NCI-H345 treated with DMSO at 0.1 percent for 48 hours (cell line): Measurements from ENCODE around the gene VSIG4.

ENCODE experiments used
- DNase-seq: peaks from one replicate; lab custom pipeline; 2025; ENCODE audit not compliant: unreplicated experiment; lab: John Stamatoyannopoulos, UW

VSIG4 gene

DNA sequence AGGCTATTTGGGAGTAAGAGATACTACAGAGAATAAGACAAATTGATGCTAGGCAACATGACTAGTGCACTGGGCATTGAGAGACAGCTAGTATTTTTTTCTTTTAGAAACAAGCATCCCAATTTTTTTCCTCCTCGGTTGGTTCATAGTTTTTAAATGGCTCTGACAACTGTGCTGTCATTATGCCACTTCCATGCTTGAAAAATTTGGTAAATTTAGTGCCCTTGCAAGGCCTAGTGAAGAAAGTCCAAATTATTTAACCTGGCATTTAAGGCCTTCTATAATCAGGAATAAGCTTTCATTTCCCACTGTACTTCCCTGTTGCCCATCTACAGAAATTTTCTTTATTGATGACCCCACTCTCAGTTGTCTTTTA lies 15.8 kb downstream of the VSIG4 start:
- no peak for DNase-seq

DNA sequence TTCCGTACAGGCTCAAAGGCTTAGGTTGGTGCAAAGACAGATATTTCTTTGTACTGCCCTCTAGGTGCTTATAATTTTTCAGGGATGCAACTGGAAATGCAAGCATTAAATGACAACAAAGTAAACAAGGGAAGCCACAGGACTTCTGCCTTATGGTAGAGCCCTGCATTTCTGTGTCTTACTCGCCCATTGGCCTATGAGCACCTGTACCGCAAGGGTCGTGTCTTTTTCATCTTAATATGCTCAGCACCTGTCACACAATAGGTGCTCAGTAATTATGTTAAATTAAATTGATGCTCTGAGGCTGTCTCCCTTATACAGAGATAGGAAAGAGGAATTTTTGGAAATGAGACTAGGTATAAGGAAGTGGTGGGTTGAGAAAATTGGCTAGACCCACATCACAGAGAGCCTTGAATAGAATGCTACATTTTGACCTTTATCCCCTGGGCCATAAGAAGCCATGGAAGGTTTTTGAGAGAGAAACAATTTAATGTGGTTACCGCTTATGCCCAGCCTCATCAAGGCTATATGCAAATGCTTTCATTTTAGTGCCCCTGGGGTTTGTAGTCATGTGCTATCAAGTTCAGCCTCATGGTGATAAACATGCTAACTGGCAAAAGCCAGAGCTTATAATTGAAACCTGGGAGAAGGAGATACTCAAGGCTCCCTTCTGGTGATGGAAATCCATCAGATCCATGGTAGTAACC lies 16.3 kb downstream of the VSIG4 start:
- DNase-seq, result no peak

DNA sequence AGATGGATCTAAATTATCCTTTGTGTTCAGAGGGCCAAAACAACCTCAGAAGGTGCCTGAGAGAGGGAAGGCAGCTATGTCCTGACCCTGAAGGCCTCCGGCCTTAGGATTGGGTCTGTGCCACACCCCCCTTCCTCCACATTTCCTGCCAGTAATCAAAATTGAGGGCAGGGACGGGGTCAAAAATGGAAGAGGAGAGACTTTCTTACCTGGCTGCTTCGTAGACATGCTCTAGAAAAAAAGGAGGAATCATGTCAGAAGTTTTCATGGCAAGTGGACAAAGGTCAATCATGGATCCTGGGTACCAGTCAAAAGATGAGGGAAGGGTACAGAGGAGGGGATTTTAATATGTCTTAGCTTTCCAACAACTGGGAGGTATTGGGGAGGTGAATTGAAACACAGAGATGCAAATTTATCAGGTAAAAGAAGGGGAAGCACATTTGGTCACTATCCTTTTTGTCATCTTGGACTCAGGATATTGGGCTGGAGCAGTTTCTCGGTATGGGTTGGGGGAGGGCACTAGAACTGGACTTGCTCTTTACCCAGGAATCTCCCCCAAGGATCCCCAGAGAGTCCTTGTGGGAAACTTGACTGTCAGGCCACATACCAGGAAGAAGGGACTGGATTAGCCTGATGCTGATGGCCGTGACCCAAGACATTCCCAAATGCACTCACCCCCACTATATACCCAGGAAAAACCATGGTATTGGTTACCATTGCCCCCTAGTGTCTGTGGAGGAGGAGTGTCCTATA lies 17.1 kb downstream of the VSIG4 start:
- no peak for DNase-seq

DNA sequence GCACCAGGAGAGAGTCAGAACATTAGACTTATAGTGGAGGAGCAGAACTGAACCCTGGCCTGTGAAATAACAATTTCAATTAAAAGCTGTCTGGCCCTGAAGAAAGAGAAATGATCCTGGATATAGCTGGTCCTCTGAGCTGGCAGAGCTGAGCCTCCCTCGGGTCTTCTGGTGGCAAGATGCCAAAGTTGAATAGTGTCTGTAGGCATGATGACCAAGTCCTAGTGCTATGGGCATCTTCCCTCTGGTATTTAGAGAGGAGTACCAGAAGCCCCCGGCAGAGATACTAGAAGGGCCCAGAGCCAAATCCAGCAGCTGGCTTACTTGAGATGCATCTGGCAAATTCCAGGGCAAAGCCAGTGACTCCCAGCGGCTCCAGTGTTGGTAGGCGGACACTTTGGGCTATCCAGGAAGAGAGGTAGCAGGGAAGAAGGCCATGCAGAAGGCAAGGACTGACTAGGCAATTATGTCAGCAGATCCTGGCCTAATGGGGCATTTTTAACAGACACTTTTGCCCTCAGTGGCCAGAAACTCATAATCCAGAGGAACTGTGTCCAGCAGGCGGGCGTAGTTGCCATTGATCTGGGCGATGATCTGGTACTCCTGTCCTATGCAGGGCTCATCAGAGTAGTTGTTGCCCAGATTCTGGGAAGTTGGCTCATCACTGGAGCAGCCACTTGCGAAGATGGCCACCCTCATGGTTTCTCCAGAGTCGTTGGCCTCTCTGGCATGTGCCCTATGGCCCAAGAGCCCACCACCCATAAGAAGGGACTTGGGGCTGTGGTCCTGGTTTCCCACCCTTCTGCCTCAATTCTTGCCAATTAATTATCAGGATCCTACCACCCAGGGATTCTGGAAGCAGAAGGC lies 17.9 kb downstream of the VSIG4 start:
- DNase-seq, result no peak

DNA sequence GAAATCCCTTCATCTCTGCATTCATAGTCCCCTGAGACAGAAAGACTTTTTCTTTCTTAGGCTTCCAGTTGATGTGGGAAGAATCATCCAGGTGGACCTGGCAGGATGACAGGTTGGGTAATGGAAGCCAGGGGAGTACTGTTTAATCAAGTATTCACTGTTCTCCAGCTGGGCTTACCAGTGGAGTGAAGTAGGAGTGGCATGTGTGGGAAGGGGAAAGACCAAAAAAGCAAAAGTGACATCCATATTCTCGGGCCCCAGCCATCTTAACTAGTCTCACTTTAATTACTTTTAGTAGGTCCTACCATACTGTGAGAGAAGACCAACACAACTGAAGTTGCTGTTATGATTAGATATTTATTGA lies 18.5 kb downstream of the VSIG4 start:
- DNase-seq, result no peak

DNA sequence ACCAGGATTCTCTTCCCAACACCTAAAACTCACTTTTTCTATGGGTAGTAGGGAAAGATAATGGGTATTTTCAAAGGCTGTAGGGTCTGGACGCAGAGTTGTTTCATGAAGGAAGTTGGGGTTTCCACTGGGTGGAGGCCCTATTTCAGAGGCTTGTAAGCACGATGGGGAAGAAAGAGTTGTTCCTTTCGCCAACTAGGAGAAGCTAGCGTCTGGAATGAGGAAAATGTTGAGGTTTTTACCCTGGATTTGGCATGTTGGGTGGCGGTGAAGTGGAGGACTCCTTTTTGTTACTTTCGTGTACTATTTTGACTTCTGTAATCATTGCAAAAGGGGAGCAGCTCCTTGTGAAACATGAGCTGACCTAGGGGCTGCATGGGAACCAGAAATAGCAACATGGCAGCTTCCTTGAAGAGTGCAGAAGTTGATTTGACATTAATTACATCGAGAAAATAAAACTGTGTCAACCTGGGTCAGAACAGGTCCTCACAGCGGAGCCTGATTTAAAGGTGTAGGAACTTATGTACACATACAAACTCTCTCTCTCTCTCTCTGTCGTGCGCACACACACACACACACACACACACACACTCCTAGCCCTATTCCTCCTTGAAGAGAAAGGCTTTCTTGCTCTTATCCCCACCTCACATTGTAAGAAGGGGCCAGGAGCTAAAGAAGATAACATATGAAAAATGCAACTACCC lies 19.1 kb downstream of the VSIG4 start:
- DNase-seq, result no peak

DNA sequence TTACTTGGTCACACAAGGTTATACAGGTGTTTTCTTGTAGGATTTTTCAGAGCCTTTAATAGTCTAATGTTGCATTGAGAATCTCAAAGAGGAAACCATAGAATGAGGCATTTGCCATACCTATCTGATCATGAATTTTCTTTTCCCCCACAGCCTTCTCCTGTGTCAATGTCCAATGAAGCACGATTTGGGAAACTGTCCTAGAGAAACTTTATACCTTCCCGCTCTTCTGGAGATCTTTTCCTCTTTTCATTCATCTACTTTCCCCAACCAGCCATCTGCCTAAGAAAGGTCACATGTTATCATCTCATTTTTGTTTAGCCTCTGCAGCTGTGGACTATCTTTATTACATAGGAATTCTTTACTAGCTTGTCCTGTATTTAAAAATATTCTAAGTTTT lies 19.9 kb downstream of the VSIG4 start:
- no peak for DNase-seq

DNA sequence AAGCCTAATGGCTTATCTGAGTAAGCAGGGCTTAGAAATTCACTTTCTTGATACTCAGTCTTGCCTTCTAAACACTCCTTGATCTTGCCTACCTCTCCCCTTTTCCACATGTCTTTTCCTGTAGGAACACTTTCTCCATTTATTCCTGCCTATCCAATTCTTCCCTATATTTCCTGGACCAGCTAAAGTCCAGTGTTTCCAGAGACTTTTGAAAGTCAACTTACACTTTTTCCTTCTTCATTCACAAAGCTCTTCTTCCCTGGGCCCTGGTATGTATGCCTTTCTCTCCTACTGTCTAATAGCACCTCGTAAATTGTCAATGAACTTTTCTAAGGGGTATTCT lies 20.6 kb downstream of the VSIG4 start:
- DNase-seq, result no peak

DNA sequence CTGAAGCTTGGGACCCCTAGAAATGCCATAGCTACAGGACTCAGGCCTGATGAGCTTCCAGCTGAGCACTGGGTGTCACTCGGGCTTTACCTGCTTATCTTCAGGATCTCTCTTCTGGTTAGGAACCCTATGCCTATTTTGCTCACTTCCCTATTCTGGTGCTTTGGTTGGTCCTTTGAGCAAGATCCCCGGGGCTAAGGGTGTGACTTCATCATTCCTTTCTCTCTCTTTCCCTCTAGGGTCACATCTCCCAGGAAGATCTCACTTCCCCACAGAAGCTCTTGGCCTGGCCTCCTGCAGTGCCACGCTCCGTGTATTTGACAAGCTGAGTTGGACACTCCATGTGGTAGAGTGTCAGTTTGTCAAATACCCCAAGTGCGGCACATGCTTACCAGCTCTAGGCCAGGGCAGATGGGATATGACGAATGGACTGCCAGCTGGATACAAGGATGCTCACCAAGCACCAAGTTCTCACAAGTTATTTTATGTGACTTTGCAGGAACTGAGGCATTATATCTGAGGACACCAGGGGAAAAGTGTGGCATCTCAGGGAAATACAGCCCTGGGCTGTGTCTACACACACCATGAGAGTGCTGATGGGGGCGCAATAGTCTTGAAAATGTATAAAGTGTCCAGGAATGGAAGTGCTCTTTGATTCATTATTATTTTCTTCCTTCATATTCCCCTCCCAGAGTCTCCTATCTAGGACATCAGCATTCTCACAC lies 21.1 kb downstream of the VSIG4 start:
- no peak for DNase-seq

DNA sequence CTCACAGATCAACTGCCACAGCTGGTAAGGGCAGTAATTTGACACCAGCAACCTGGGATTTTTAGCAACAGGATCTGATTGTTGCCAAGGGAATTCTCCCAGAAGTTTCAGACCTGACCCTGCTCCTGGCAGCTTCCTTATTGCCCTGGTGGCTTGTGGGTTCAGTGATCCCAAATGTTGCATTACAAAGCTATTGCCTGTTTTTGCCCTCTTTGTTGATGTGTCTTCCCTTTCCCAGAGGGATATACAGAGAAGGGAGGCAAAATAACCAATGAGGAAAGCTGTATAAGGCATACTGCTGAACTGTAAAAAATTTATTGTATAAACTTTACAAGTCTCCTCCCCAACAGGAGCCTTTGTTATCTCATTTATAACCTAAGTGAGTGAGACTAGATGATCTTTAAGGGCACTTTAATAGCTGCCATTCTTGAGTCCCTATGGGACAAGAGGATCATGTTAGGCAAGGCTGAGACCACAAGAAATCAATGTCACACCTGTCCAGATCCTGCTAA lies 22.2 kb downstream of the VSIG4 start:
- DNase-seq, result no peak

DNA sequence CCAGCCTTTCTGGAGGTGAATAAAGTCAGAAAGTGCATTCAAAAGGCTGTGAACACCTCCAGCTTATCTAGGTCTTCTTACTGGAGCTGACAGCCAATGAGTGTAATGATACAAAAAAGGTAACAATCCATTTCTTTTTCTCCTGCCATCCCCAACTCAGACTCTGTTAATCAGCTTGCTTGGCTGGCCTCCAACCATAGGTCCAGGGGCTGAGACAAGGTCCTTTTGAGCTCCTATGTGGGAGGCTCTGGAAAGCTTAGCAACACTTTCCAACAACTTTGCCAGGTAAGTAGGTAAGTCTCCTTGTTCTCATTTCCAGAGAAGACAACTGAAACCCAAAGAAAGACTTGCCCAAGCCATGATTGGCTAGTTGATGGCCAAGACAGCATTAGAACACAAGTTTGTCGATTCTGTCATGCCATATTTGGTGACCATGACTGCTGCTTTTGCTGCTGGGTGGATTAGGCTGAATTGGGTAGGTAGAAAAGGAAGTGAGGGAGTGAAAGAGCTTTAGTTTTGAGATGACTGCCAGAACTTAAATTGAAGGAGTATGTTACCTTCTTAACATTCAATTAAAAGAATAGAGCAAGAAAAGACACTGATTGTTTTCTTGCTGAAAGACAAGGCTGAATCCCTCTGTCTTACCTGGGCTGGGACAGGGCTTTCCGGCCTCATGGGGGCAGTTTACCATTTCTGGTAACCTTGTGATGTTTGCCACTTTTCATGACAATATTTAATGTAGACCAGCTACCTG lies 22.8 kb downstream of the VSIG4 start:
- no peak for DNase-seq

DNA sequence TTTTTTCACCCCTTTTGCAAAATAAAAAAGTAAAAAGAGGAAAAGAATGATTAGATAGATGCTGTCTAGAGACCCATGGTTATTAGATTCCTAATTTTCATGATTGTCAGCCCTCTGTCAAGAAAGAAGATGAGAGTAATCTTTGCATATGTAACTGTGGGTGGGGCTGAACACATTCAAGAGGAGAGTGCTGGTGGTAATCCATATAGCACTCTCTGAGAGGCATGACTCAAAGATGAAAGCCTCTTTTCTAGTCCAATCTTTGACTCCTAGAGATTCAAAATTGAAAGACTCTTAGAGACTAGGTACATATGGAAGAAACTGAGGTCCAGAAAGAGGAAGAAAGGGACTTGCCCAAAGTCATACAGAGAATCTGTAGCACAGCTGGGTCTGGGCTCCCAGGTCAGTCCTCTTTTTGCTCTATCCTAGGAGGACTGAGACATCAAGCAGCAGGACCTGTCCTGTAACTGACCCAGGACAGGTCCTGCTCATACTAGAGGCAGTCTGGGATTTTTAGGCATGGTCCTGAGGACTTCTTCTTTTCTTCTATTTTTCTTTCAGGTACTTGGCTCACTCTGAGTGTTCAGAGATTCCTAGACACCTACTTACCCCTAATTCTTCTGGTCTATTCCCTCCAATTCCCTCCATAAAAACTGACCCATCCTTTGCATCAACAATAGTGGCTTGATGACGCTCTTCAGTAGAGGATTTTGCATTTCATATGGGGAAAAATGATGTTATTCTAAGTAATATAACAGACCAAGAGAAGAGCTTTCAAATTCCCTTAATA lies 23.8 kb downstream of the VSIG4 start:
- no peak for DNase-seq

DNA sequence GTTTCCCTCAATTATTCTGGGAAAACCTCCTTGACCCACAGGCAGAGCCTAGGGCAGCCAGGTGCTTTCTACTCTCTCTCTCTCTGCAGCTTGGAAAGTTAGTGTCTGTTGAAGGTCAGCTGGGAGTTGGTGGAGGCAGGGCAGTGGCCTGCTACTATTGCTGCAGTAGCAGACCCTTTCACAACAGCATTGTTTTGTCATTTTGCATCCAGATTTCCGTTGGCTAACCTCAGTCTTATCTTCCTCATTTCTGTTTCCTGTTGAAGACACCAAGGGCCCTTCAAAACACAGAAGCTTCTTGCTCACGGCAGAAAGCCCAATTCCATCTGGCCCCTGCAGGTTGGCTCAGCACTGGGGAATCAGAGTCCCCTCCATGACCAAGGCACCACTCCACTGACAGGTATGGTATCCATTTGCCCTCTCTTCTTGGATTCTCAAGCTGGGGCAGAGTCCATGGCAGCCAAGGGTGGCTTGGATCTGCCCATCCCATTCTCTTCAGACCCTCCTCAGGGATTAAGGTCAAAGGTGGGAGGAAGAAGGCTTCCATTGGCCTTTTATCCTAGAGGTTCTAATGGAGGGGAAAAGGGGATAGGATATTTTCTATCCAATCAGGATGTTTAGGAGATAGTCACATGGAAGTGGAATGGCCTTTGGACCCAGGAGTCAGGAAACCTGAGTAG lies 24.6 kb downstream of the VSIG4 start:
- DNase-seq, result no peak

DNA sequence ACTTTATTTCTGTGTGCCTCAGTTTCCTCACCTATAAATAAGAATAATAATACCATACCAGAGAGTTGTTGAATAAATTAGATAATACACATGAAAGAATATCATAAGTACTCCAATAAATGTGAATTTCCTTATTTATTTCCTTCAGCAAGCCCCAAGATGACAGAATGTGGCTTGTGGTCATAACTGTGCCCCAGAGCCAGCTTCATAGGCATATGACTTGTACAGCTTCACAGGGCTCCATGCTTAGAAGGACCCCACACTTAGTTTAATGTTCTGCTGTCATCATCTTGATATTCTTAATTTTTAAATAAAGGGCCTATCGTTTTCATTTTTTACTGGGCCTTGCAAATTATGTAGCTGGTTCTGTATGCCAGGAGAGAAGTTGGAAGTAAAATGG lies 25.3 kb downstream of the VSIG4 start:
- no peak for DNase-seq

DNA sequence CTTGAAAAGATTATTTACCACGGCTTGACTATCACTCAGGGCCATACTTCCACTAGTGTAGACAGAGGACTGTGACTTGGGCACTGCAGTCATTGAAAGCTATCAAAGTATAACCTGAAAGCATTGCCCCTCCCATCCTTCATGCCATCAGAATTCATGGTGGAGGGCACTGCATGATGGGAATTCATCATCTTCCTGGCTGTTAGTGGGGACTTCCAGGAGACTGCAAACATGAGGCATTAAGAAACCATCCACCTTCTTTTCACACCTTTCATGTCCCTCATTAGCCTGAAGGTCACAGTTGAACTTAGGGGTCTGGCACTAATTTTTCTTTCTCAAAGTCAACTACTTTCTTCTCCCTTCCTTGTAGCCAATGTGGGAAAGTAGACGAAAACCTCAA lies 25.8 kb downstream of the VSIG4 start:
- no peak for DNase-seq

DNA sequence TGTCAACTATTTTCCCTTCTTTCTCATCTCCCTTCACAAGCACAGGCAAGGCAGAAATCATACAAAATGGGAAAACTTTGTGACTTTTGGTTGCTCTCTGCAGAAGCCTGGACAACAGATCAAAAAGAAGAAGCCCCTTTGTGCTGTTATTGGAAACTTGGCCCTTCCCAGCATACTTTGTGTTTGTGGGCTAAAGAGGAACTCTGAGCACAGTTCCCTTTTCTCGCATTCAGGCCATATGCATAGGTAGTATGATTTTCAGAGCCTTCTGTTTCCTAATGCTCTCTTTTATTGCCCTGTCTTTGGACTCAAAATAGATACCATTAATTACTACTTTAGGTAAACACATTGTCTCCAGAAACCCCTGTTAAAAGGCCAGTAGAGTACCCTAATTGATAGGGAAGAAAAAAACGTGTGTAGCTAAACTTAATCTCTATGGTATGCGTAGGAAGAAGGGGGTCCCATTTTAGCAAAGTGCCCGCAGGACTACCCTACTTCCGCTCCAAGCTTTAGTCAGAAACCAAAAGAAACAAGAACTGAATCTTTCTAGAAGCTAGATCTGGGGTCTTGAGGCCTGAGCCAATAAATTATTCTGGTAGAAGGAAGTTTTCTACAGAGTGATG lies 26.6 kb downstream of the VSIG4 start:
- no peak for DNase-seq

DNA sequence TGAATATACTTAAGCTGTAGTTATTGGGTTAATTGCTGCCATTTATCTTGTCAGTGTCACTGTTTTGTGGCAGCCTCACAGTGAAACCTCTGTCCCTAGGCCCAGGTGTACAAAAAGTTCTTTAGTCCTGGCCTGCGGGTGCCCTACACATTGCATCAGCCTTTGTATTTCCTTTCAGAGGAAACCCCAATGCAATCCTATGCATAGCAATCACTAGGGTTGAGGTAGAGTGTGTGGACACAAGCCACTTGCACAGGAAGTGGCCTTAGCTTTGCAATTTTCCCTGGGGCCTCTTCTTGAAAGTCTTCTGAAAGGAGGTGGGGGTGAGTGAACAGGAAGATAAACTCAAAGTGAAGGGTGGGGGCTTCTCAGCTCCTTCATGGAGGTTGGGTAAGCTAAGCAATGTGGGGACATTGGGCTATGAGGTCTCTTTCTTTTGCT lies 27.8 kb downstream of the VSIG4 start:
- DNase-seq, result no peak

DNA sequence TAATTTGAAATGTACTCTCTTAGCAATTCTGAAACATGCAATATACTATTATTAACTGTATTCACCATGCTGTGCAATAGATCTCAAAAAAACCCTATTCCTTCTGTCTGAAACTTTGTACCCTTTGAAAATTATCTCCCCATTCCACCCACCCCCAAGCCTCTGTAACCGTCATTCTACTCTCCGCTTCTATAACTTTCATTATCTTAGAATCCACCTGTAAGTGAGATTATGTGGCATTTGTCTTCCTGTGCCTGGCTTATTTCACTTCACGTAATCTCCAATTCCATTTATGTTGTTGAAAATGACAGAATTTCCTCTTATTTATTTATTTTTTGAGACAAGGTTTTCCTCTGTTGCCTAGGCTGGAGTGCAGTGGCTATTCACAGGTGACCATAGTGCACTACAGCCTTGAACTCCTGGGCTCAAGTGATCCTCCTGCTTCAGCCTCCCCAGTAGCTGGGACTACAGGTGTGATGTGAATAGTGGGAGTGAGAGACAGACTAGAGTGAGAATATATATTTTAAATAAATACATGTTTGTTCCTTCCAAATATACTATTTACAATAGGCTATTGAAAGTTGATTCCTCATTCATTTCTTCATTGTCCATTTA lies 30.5 kb downstream of the VSIG4 start:
- DNase-seq, result no peak
